ENCODE measurements around the gene TK1.

- no peak for TF ChIP-seq CTCF (IDR thresholded peaks at IDR 0.05)
- no peak for TF ChIP-seq POLR2A (IDR thresholded peaks at IDR 0.05)
These were observed 27.2 kb downstream of the TK1 start for GRCh38 chr17:78159575-78160158.

Measured in esophagus squamous epithelium (tissue), 4 donors.